ENCODE data around the gene LOXL1. TPM values are rescaled to one million over a fixed set of nuclear protein-coding genes. Genes with fewer than 3 reads are reported as not detected.

Gene LOXL1
- total and polyA plus RNA-seq, 4 donors: 0.67 to 2.0 (median 1.4) TPM; not detected in 1

DNA sequence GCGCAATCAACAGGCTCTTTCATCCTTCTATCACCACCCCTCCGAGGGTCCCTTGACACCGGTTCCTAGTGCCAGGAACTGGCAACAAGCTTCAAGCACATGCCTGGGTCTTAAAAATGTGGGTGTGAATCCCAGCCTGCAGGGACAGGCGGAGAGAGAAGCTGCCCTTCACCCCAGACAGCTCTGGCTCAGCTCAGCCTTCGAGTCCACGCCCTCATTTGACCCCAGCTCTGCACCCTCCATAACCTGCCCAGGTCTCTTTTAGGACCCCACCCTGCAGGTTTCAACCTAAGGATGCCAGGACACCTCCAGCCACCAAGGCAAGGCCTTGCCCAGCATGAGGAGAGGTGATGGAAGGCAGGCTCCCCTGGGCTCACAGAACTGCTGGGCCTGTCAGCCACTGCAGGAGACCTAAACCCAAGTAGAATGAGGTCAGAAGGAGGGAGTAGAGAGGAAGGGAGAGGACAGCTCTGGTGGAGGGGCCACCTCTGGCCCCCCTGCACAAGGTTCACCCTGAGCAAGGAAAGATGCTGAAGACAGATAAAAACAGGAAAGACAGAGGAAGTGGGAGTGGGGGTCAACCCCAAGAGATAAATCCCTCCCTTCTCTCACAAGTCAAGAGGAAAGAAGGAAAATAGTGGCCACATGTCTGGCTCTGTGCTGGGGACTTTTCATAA is 2.6 kb upstream of the LOXL1 start:
- peaks cover 0 to 7% (median 1%) of the 10 kb centered on the region in 4 donors for H3K27me3 ChIP-seq (ENCODE audit: control insufficient read depth in 4 of 4, insufficient read depth in 4 of 4, low read length in 3 of 4)
- WGBS: 71% methylated on average over 6 of the region's 6 CpGs
- no peak overlapping the region for H3K9ac ChIP-seq (ENCODE audit: low read depth in 1 of 2, low read length in 2 of 2)
- peaks cover 2 to 13% (median 6%) of the 10 kb centered on the region in 4 donors for H3K4me1 ChIP-seq (ENCODE audit: control insufficient read depth in 4 of 4, insufficient read depth in 4 of 4, low read length in 3 of 4)
- no peak overlapping the region for H3K4me3 ChIP-seq (ENCODE audit: low read depth in 1 of 3, low read length in 3 of 3)
- TF ChIP-seq TAF1 (conservative IDR thresholded peaks at IDR 0.05) (no peak), HNF4A (conservative IDR thresholded peaks at IDR 0.05) (no peak), REST (IDR thresholded peaks at IDR 0.05) (no peak), FOXA1 (IDR thresholded peaks at IDR 0.05) (no peak), GABPA (IDR thresholded peaks at IDR 0.05 in 1 of 2, conservative IDR thresholded peaks at IDR 0.05 in 1 of 2) (no peak), FOXA2 (IDR thresholded peaks at IDR 0.05) (no peak), SP1 (IDR thresholded peaks at IDR 0.05) (no peak), JUND (IDR thresholded peaks at IDR 0.05) (no peak), YY1 (IDR thresholded peaks at IDR 0.05) (no peak), NR2F2 (IDR thresholded peaks at IDR 0.05) (no peak), EGR1 (IDR thresholded peaks at IDR 0.05; ENCODE audit: low read depth in 2 of 2) (no peak)
- TF ChIP-seq, protein P1, sequence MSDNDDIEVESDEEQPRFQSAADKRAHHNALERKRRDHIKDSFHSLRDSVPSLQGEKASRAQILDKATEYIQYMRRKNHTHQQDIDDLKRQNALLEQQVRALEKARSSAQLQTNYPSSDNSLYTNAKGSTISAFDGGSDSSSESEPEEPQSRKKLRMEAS (IDR thresholded peaks at IDR 0.05): no peak
- TF ChIP-seq, protein P2, sequence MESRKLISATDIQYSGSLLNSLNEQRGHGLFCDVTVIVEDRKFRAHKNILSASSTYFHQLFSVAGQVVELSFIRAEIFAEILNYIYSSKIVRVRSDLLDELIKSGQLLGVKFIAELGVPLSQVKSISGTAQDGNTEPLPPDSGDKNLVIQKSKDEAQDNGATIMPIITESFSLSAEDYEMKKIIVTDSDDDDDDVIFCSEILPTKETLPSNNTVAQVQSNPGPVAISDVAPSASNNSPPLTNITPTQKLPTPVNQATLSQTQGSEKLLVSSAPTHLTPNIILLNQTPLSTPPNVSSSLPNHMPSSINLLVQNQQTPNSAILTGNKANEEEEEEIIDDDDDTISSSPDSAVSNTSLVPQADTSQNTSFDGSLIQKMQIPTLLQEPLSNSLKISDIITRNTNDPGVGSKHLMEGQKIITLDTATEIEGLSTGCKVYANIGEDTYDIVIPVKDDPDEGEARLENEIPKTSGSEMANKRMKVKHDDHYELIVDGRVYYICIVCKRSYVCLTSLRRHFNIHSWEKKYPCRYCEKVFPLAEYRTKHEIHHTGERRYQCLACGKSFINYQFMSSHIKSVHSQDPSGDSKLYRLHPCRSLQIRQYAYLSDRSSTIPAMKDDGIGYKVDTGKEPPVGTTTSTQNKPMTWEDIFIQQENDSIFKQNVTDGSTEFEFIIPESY (IDR thresholded peaks at IDR 0.05): no peak
- H3K9me3 ChIP-seq (ENCODE audit: control insufficient read depth in 4 of 4, low read length in 3 of 4): no peaks in the 10 kb centered on the region
- no peak overlapping the region for H3K27ac ChIP-seq (ENCODE audit: low read depth in 1 of 2, low read length in 2 of 2)
- H3K36me3 ChIP-seq (ENCODE audit: control insufficient read depth in 4 of 4, insufficient read depth in 3 of 4, low read depth in 1 of 4, low read length in 3 of 4): no peaks in the 10 kb centered on the region
- DNase-seq (ENCODE audit: low spot score): no peak

DNA sequence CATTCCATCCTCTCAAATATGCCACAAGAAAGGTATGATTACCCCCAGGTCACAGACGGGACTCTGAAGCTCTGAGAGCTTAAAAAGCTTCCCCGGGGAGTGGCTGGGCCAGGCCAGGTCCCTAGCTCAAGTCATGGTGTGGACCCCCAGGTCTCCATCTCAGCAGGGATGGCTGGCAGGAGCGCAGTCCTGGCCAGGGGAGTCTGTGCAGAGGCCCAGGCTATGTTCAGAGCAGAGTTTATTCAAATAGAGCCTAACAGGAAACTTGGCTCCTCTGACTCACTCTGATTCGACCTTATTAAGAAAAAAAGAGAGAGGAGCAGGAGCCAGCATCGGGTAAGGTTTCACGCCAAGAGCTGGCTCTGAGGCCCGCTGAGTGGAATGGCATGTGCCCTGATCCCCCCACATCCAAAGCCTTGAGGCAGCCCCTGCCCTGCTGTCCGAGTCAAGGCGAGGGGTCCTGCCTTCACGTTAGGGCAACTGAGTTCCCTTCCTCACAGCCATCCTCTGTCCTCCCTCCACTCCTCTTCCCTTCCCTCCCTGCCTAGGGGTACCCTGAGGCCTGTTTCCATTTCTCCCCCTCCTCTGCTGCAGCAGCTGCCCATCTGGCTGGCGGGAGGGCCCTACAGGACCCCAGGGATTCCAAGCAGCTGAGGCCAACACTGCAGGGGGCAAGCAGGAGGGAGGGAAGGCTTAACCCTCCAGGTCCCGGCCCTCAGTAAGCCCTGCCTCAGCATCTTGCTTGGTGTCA is 1.9 kb upstream of the LOXL1 start:
- 54% methylated on average over 12 of the region's 12 CpGs for WGBS
- no peaks in the 10 kb centered on the region for H3K9me3 ChIP-seq (ENCODE audit: control insufficient read depth in 4 of 4, low read length in 3 of 4)
- H3K9ac ChIP-seq (ENCODE audit: low read depth in 1 of 2, low read length in 2 of 2): no peak overlapping the region
- no peak for DNase-seq (ENCODE audit: low spot score)
- no peak overlapping the region for H3K4me3 ChIP-seq (ENCODE audit: low read depth in 1 of 3, low read length in 3 of 3)
- peaks cover 0 to 11% (median 4%) of the 10 kb centered on the region in 4 donors for H3K27me3 ChIP-seq (ENCODE audit: control insufficient read depth in 4 of 4, insufficient read depth in 4 of 4, low read length in 3 of 4)
- peaks cover 2 to 13% (median 6%) of the 10 kb centered on the region in 4 donors for H3K4me1 ChIP-seq (ENCODE audit: control insufficient read depth in 4 of 4, insufficient read depth in 4 of 4, low read length in 3 of 4)
- H3K36me3 ChIP-seq (ENCODE audit: control insufficient read depth in 4 of 4, insufficient read depth in 3 of 4, low read depth in 1 of 4, low read length in 3 of 4): no peaks in the 10 kb centered on the region
- no peak overlapping the region for H3K27ac ChIP-seq (ENCODE audit: low read depth in 1 of 2, low read length in 2 of 2)
- TF ChIP-seq RAD21 (IDR thresholded peaks at IDR 0.05) (no peak), EGR1 (IDR thresholded peaks at IDR 0.05; ENCODE audit: low read depth in 2 of 2) (no peak), YY1 (IDR thresholded peaks at IDR 0.05) (no peak), HNF4G (IDR thresholded peaks at IDR 0.05) (no peak), FOXA1 (IDR thresholded peaks at IDR 0.05) (no peak), TAF1 (conservative IDR thresholded peaks at IDR 0.05) (no peak), GABPA (IDR thresholded peaks at IDR 0.05 in 1 of 2, conservative IDR thresholded peaks at IDR 0.05 in 1 of 2) (no peak), NR2F2 (IDR thresholded peaks at IDR 0.05) (no peak)
- TF ChIP-seq, protein P3, sequence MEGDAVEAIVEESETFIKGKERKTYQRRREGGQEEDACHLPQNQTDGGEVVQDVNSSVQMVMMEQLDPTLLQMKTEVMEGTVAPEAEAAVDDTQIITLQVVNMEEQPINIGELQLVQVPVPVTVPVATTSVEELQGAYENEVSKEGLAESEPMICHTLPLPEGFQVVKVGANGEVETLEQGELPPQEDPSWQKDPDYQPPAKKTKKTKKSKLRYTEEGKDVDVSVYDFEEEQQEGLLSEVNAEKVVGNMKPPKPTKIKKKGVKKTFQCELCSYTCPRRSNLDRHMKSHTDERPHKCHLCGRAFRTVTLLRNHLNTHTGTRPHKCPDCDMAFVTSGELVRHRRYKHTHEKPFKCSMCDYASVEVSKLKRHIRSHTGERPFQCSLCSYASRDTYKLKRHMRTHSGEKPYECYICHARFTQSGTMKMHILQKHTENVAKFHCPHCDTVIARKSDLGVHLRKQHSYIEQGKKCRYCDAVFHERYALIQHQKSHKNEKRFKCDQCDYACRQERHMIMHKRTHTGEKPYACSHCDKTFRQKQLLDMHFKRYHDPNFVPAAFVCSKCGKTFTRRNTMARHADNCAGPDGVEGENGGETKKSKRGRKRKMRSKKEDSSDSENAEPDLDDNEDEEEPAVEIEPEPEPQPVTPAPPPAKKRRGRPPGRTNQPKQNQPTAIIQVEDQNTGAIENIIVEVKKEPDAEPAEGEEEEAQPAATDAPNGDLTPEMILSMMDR (IDR thresholded peaks at IDR 0.05; ENCODE audit: low read depth, low read length, missing input control): no peak
- TF ChIP-seq, protein P2 (IDR thresholded peaks at IDR 0.05): no peak
- TF ChIP-seq, protein P1 (IDR thresholded peaks at IDR 0.05): no peak

All from liver (tissue), 9 donors.